Measurements from ENCODE around the gene MORN3. TPM values are rescaled to one million over a fixed set of nuclear protein-coding genes. Genes with fewer than 3 reads are reported as not detected.

Gene MORN3
- total and polyA plus RNA-seq, 2 of the 4 experiments (the other 2 are of a cell fraction) = 0.18 to 0.22 TPM

DNA sequence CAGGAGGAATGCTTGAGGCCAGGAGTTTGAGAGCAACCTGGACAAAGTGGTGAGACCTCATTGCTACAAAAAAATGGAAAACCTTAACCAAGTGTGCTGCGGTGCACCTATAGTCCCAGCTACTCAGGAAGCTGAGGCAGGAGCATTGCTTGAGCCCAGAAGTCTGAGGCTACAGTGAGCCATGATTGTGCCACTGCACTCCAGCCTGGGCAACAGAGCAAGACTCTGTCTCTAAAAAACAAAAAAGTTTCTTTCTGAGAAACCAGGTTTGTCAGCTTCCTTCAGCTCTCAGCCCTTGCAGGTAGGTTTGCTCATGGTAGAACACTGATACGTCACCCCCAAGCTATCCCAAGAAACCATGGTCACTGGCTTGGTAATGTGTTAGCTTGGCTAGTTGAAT lies 20.0 kb upstream of the MORN3 start:
- no peak overlapping the region for H4K8ac ChIP-seq (ENCODE audit: low read depth in 2 of 2, low read length in 2 of 2)
- no peak overlapping the region for H3K27ac ChIP-seq (ENCODE audit: insufficient read depth, low read length)
- no peak overlapping the region for H4K5ac ChIP-seq (ENCODE audit: low read depth, low read length)
- H2BK15ac ChIP-seq (ENCODE audit: low read depth, low read length) = no peak overlapping the region
- no peak overlapping the region for H3K23ac ChIP-seq (ENCODE audit: low read depth, low read length)
- H4K91ac ChIP-seq (ENCODE audit: insufficient read depth, low read depth, low read length) = no peak overlapping the region
- no TSS peak for BruUV-seq (replicated peaks)
- H2AK5ac ChIP-seq (ENCODE audit: low read depth, low read length) = no peak overlapping the region
- no peaks in the 10 kb centered on the region for H3K36me3 ChIP-seq (ENCODE audit: control insufficient read depth, insufficient read depth, low read length)
- intact Hi-C loops (cut with micrococcal nuclease) (no loop called here), dilution Hi-C loops (cut with HindIII; ENCODE audit: low sequenced_read_pairs, unreplicated experiment) (no loop called here), in situ Hi-C loops (cut with MboI; ENCODE audit: low sequenced_read_pairs) (no loop called here)
- no peak for DNase-seq
- H3K9ac ChIP-seq (ENCODE audit: low read depth, low read length) = no peak overlapping the region
- peaks cover 4% of the 10 kb centered on the region; the same call in 1 of the 2 replicates for H3K9me1 ChIP-seq (ENCODE audit: insufficient read depth, low read length)
- H3K56ac ChIP-seq (ENCODE audit: extremely low read depth, insufficient read depth, low read length) = no peak overlapping the region
- no peak overlapping the region for H2BK5ac ChIP-seq (ENCODE audit: low read depth, low read length, poor library complexity, severe bottlenecking)
- no peaks in the 10 kb centered on the region for H3K9me3 ChIP-seq (ENCODE audit: control insufficient read depth, insufficient read depth, low read length)
- H4K20me1 ChIP-seq (ENCODE audit: insufficient read depth, low read length) = no peaks in the 10 kb centered on the region
- POLR2A ChIA-PET (ENCODE audit: unreplicated experiment) = no interaction called here
- no peak overlapping the region for H2BK120ac ChIP-seq (ENCODE audit: low read depth, low read length)
- H3K4ac ChIP-seq (ENCODE audit: low read depth, low read length) = no peak overlapping the region
- H3K4me1 ChIP-seq (ENCODE audit: control insufficient read depth, insufficient read depth, low read length) = no peaks in the 10 kb centered on the region
- H3K79me1 ChIP-seq (ENCODE audit: low read depth in 1 of 2, low read length in 2 of 2) = no peaks in the 10 kb centered on the region
- H3K27me3 ChIP-seq (ENCODE audit: control insufficient read depth, insufficient read depth, low read length) = peaks cover 2% of the 10 kb centered on the region; the same call in 1 of the 2 replicates
- H2AK9ac ChIP-seq (replicated peaks; ENCODE audit: low read depth, low read length, poor library complexity) = no peak overlapping the region
- H2BK20ac ChIP-seq (ENCODE audit: low read depth, low read length) = no peak overlapping the region
- no peak overlapping the region for H3K18ac ChIP-seq (ENCODE audit: low read depth, low read length)
- no peak for ATAC-seq (ENCODE audit: low read depth)
- no peak overlapping the region for H3K4me2 ChIP-seq (ENCODE audit: low read depth, low read length)
- H3K4me3 ChIP-seq (ENCODE audit: insufficient read depth, low read depth, low read length) = no peak overlapping the region
- TF ChIP-seq SMC3 (IDR thresholded peaks at IDR 0.05; ENCODE audit: low read depth, low read length) (no peak), RCOR1 (IDR thresholded peaks at IDR 0.05; ENCODE audit: insufficient replicate concordance, low read length) (no peak), MXI1 (IDR thresholded peaks at IDR 0.05; ENCODE audit: borderline replicate concordance, low read depth, low read length) (no peak), ELK1 (IDR thresholded peaks at IDR 0.05; ENCODE audit: borderline replicate concordance, low read depth, low read length) (no peak), MAFK (IDR thresholded peaks at IDR 0.05; ENCODE audit: low read depth, low read length) (no peak), RFX5 (IDR thresholded peaks at IDR 0.05; ENCODE audit: low read depth, low read length) (no peak), MAZ (IDR thresholded peaks at IDR 0.05; ENCODE audit: borderline replicate concordance, low read depth, low read length) (no peak), POLR2A (IDR thresholded peaks at IDR 0.05; ENCODE audit: low read depth, low read length) (no peak), RAD21 (IDR thresholded peaks at IDR 0.05; ENCODE audit: low read length) (no peak), CHD1 (IDR thresholded peaks at IDR 0.05; ENCODE audit: low read depth, low read length) (no peak), FOS (IDR thresholded peaks at IDR 0.05; ENCODE audit: low read depth, low read length) (no peak), CTCF (conservative IDR thresholded peaks at IDR 0.05; ENCODE audit: low read depth, low read length) (no peak), NFE2L2 (IDR thresholded peaks at IDR 0.05; ENCODE audit: low read depth, low read length) (no peak), BHLHE40 (IDR thresholded peaks at IDR 0.05; ENCODE audit: low read depth, low read length) (no peak), CEBPB (IDR thresholded peaks at IDR 0.05; ENCODE audit: low read depth, low read length) (no peak)
- TF ChIP-seq, protein P1, sequence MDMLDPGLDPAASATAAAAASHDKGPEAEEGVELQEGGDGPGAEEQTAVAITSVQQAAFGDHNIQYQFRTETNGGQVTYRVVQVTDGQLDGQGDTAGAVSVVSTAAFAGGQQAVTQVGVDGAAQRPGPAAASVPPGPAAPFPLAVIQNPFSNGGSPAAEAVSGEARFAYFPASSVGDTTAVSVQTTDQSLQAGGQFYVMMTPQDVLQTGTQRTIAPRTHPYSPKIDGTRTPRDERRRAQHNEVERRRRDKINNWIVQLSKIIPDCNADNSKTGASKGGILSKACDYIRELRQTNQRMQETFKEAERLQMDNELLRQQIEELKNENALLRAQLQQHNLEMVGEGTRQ (IDR thresholded peaks at IDR 0.05; ENCODE audit: low read depth, low read length) = no peak
- no peak overlapping the region for H3K14ac ChIP-seq (replicated peaks; ENCODE audit: low read depth, low read length)
- H2AFZ ChIP-seq (replicated peaks; ENCODE audit: low read length, poor library complexity) = no peak overlapping the region
- CTCF ChIA-PET = interaction anchor here (0.9 kb wide), 1 partner anchor 105 kb away, joined by 3 read pairs; no protein-coding TSS in a partner anchor
- 100% methylated on average over 1 of the region's 2 CpGs; no CpG with 5 or more reads in 1 of the 2 experiments for WGBS, 2 experiments (ENCODE audit: extremely low coverage in 2 of 2, insufficient read length in 1 of 2)

Data from IMR-90 (cell line).